Embryonic facial prominence (tissue), 1 donor: ENCODE data around the gene PSAP.

ENCODE experiments used
- DNase-seq: peaks from one replicate; pipeline ENCODE4 v3.0.0-alpha.2; 2016; ENCODE audit errors: extremely low spot score

PSAP gene

GRCh38 chr10:71845410-71846405, 5.3 kb downstream of the PSAP start:
- no peak for DNase-seq

GRCh38 chr10:71844695-71845094, 6.4 kb downstream of the PSAP start:
- no peak for DNase-seq

- DNase-seq: no peak
Observed at GRCh38 chr10:71844084-71844483, 7.0 kb downstream of the PSAP start.

GRCh38 chr10:71842856-71843686, 8.0 kb downstream of the PSAP start:
- no peak for DNase-seq

- DNase-seq: no peak
Observed at GRCh38 chr10:71842422-71842821, 8.6 kb downstream of the PSAP start.

- no peak for DNase-seq
Observed at GRCh38 chr10:71840958-71841335, 10.1 kb downstream of the PSAP start.

GRCh38 chr10:71840177-71840957, 10.7 kb downstream of the PSAP start:
- DNase-seq: peak; percentile 54

GRCh38 chr10:71838264-71839211, 12.5 kb downstream of the PSAP start:
- DNase-seq: no peak

- no peak for DNase-seq
Observed at GRCh38 chr10:71837098-71837827, 13.8 kb downstream of the PSAP start.

GRCh38 chr10:71836596-71836974, 14.5 kb downstream of the PSAP start:
- DNase-seq: no peak

- no peak for DNase-seq
Observed at GRCh38 chr10:71835671-71836595, 15.1 kb downstream of the PSAP start.

GRCh38 chr10:71834343-71834674, 16.7 kb downstream of the PSAP start:
- no peak for DNase-seq

- DNase-seq: no peak
Observed at GRCh38 chr10:71833451-71834342, 17.4 kb downstream of the PSAP start.

- no peak for DNase-seq
Observed at GRCh38 chr10:71832967-71833366, 18.1 kb downstream of the PSAP start.

GRCh38 chr10:71831646-71832552, 19.2 kb downstream of the PSAP start:
- DNase-seq: no peak

- DNase-seq: no peak
Observed at GRCh38 chr10:71830726-71831125, 20.3 kb downstream of the PSAP start.

GRCh38 chr10:71829896-71830295, 21.2 kb downstream of the PSAP start:
- no peak for DNase-seq
